Stimulated activated CD4-positive, alpha-beta T cell treated with anti-CD3 and anti-CD28 coated beads, Interleukin-2, amount 100 ng/mL, for 24 hours (primary cell): Measurements from ENCODE around the gene CCDC91.
A peak's percentile ranks its signal among the peaks of the same experiment; 100 is the strongest.
"Not testable (repeated sequence)": the region's sequence is repeated elsewhere in the genome, so short reads cannot be mapped to it uniquely, and the experiment has no call there.

ENCODE experiments used
- DNase-seq, 2 donors: peaks; one replicate each; pipeline ENCODE4 v3.0.0-alpha.2; 2020

CCDC91 gene

GRCh38 chr12:28184375-28184774, 5.9 kb upstream of the CCDC91 start:
- no peak for DNase-seq

DNA sequence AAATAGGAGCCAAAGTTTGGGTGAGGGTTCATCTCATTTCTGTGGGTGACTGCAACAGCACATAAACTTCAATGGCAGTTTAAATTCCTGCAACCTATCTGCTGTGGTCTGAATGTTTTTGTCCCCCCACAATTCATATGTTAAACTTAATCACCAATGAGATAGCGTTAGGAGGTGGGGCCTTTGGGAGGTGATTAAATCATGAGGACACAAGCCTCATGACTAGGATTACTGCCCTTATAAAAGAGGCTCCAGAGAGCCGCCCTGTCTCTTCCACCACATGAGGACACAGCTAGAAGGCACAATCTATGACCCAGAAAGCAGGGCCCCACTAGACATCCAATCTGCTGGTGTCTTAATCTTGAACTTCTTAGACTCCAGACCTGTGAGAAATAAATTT, 3.8 kb upstream of the CCDC91 start:
- DNase-seq, result no peak

DNA sequence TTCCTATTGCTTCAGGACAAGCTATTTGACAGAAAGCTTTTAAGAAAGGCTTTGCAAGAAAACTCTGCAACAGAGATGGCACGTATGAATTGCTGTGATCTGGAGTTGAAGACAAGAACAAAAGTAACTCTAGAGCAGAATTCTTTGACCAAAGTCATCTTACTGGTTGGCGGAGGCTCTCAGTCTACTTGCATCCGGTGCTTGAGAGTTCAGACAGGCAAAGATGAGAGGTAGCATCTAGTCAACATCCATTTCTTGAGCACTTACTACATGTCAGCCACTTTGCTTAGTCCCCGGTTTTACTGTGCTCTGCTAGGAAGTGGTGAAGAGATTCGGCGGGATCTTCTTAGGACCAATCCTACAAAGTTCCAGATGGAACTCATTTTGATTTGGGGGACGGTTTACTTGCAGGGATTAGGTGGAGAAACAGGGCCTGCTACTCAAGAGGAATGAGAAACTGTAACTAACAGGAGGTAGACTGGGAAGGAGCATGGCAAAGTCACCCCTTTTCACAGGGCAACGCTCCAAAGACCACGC, 404 bp upstream of the CCDC91 start:
- DNase-seq, result peak in 1 of 2 donors; percentile 19

GRCh38 chr12:28191051-28192048, 1.1 kb downstream of the CCDC91 start:
- peak; percentile 20 to 42 for DNase-seq

- no peak for DNase-seq
Observed at GRCh38 chr12:28192125-28192524, 1.9 kb downstream of the CCDC91 start.

GRCh38 chr12:28194621-28195020, 4.4 kb downstream of the CCDC91 start:
- DNase-seq, result not testable (repeated sequence)

DNA sequence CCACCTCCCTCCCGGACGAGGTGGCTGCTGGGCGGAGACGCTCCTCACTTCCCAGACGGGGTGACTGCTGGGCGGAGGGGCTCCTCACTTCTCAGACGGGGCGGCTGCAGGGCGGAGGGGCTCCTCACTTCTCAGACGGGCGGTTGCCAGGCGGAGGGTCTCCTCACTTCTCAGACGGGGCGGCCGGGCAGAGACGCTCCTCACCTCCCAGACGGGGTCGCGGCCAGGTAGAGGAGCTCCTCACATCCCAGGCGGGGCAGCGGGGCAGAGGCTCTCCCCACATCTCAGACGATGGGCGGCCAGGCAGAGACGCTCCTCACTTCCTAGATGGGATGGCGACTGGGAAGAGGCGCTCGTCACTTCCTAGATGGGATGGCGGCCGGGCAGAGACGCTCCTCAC, 10.9 kb downstream of the CCDC91 start:
- not testable (repeated sequence) for DNase-seq

DNA sequence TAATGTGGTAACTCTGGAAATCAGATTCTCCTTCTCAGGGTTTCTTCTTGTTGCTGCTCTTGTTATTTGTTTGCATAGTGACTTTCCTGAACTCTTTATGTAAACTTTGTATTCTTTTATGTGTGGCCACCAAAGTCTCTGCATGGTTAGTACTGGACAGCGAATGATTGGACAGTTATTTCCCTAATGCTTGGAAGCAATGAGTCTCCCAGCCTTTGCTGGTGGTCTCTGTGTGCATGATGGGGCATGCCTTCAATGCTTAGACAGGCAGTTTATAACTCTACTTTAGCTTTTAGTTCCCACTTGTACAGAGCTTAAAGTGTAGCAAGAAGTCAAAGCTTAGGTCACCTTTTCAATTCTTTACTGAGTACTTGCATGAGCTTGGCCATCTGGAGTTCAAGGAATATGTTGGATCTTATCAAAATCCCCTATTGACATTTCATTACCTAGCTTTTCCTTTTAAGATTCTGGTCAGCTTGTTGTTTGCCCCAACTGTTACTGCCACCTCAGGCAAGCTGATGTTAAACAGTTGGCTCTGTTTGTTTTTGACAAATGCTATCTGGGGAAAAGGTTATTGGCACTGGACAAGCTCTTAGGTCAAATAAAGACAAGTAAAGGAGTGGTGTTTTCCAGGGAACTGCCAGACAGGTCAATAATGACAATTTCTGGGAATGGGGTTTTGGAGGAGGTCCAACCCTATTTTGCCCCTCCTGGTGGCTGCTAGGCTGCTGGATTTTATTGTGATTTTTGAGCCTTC, 12.3 kb downstream of the CCDC91 start:
- DNase-seq, result no peak

GRCh38 chr12:28209782-28210181, 19.5 kb downstream of the CCDC91 start:
- DNase-seq, result no peak

- DNase-seq, result no peak
Observed at GRCh38 chr12:28212182-28212581, 21.9 kb downstream of the CCDC91 start.

DNA sequence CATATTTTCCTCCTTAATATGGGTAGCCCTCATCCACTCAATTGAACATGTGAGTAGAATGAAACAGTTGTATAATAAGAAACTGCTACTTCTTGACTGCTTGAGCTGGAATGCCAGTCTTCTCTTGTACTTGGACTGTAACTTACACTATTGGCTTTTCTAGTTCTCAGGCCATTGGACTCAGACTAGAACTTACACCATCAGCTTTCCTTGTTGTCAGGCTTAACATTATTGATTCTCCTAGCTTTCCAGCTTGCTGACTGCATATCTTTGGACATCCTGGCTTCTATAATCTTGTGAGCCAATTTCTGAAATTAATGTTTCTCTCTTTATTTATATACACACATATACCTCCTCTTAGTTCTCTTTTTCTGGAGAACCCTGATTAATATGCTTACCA, 24.8 kb downstream of the CCDC91 start:
- DNase-seq, result no peak

GRCh38 chr12:28216016-28216415, 25.8 kb downstream of the CCDC91 start:
- no peak for DNase-seq

- DNase-seq, result no peak
Observed at GRCh38 chr12:28217805-28218204, 27.5 kb downstream of the CCDC91 start.

- DNase-seq, result no peak
Observed at GRCh38 chr12:28218875-28219274, 28.6 kb downstream of the CCDC91 start.

GRCh38 chr12:28219827-28220226, 29.6 kb downstream of the CCDC91 start:
- DNase-seq, result no peak

GRCh38 chr12:28222081-28222700, 31.9 kb downstream of the CCDC91 start:
- DNase-seq, result peak; percentile 75 to 76

GRCh38 chr12:28223025-28223554, 32.8 kb downstream of the CCDC91 start:
- DNase-seq, result no peak

DNA sequence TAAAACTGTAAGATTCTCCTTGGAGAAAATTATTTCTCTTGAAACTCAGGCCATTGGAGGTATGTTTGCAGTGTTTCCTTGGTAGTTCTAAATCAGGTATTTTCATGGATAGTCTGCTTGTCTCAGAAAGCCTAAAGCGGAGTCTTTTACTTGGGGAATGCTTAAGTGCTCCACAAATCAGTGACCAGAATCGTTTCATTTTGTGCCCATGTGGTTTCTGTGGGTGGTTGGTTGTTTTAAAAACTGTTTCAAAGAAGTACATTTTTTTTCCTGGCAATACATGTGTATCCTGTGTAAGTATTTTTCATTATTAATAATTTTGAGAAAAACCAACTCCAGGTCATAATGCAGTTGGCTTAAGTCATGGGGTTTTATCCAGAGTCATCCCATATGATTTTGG, 33.6 kb downstream of the CCDC91 start:
- no peak for DNase-seq

GRCh38 chr12:28226705-28227104, 36.4 kb downstream of the CCDC91 start:
- no peak for DNase-seq

DNA sequence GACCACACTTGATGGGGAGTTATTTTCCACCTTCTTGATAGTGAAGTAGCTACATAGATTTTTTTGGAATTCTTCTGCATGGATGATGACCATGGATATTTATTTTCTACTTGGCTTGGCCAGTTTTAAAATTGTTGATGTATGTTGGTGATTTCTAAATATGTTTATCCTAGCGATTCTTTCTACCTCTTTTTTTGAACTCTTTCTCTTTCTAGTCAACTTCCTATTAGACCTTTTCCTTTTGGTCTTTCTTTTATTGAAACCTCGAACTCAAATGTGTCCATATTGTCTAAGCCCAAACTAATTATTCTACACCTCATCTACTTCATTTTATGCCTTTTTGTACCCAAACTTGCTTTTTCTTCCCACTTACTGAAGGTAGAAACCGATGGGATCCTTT, 37.0 kb downstream of the CCDC91 start:
- DNase-seq, result no peak

GRCh38 chr12:28231248-28231647, 41.0 kb downstream of the CCDC91 start:
- no peak for DNase-seq

- no peak for DNase-seq
Observed at GRCh38 chr12:28232211-28232928, 42.1 kb downstream of the CCDC91 start.
